HAP-1 (cell line): Measurements from ENCODE around the gene NEK1.

ENCODE experiments used
- DNase-seq, 2 experiments: peaks; one replicate each; pipeline ENCODE4 v3.0.0-alpha.2; 2016 to 2020; ENCODE audit warnings: low spot score in 2 of 2
- H3K27me3 ChIP-seq: fragments of 250-450 bp; sonication (Bioruptor Pico); 2 replicates; pipeline ENCODE4 v1.5.1; 2020; ENCODE audit warnings: low read depth, mild to moderate bottlenecking, moderate library complexity
- H3K36me3 ChIP-seq: fragments of 250-450 bp; sonication (Bioruptor Pico); replicated peaks from 2 replicates; pipeline ENCODE4 v1.5.1; 2020; ENCODE audit warnings: mild to moderate bottlenecking
- H3K4me1 ChIP-seq: fragments of 250-450 bp; sonication (Bioruptor Pico); 2 replicates; pipeline ENCODE4 v1.5.1; 2020; ENCODE audit warnings: mild to moderate bottlenecking
- H3K4me3 ChIP-seq: fragments of 250-450 bp; sonication (Bioruptor Pico); 2 replicates; pipeline ENCODE4 v1.5.1; 2020; ENCODE audit warnings: mild to moderate bottlenecking, moderate library complexity
- H3K9me3 ChIP-seq: fragments of 250-450 bp; sonication (Bioruptor Pico); 2 replicates; pipeline ENCODE4 v1.5.1; 2020; ENCODE audit warnings: mild to moderate bottlenecking, moderate library complexity
- in situ Hi-C: fragments of 300-500 bp; cut with MboI; formaldehyde crosslinking; loops from 3 replicates; pipeline ENCODE4 v1.14.3; 2020; ENCODE audit warnings: low sequenced_read_pairs, inconsistent platforms, mixed read lengths

Gene NEK1

DNA sequence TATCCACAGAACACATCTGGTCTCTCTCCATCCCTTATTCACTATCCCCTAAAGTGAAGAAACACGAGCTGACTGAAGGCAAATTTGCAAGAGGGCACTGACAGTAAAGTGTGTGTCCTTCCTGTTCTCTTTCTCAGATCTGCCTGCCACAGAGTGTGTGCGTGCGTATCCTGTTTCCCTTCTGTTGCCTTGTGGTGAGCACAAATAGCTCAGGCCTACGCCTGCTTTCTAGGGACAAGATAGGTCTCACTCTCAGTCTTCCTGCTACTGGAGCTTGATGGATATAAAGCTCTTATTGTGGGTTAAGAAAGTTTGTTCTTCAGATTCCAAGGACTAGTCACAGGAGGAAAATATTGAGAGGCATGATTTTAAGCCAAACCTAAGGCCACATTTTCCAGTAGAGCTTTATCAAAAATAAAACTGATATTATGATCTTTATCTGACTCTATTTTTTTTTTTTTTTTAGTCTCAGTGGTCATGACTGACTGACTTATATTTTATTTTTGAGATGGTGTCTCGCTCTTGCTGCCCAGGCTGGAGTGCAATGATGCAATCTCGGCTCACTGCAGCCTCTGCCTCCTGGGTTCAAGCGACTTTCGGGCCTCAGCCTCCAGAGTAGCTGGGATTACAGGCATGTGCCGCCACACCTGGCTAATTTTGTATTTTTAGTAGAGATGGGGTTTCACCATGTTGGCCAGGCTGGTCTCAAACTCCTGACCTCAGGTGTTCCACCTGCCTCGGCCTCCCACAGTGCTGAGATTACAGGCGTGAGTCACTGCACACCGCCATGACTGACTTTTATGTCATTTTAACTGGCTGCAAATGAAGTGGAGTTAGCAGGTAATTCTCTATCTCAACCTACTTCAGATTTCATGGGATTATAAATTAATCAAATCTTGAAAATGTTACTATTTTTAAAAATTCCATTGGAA, 201.3 kb downstream of the NEK1 start:
- no peaks in the 10 kb centered on the region for H3K27me3 ChIP-seq
- no peaks in the 10 kb centered on the region; the same call in 1 of the 2 replicates for H3K36me3 ChIP-seq
- no peak for DNase-seq
- no peaks in the 10 kb centered on the region for H3K4me1 ChIP-seq
- H3K9me3 ChIP-seq = no peaks in the 10 kb centered on the region
- in situ Hi-C loops = no loop called here
- no peak overlapping the region for H3K4me3 ChIP-seq

DNA sequence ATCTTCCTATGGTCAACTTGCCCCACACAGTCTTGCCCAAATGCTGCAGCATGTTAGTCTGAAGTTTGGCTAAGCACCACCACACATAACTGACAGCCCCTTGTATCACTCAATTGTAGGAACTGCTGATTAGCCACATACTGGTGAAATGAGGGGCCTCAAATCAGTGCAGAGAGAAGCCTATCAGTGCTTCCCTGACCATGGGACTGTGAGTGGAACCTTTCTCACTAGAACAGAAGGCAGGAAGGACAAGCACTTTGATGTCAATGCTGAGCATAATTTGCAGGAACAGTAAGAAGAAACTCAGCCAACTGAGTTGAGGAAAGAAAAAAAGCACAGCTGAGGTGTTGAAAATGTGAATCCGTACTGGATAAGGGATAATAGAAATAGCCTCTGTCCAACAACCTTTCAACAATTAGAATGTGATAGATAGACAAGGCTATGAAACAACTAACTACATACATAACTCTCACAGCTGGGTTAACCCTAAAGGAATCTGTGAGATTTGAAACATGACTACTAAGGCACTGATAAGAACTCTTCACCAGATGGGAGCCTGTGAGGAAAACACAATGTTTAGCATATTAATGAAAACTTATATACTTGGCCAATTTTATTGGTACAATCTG, 205.1 kb downstream of the NEK1 start:
- Histone ChIP-seq H3K4me3 (no peak overlapping the region), H3K4me1 (peaks cover 3% of the 10 kb centered on the region), H3K9me3 (no peaks in the 10 kb centered on the region), H3K36me3 (no peaks in the 10 kb centered on the region; the same call in 1 of the 2 replicates), H3K27me3 (no peaks in the 10 kb centered on the region)
- no peak for DNase-seq
- in situ Hi-C loops = no loop called here

DNA sequence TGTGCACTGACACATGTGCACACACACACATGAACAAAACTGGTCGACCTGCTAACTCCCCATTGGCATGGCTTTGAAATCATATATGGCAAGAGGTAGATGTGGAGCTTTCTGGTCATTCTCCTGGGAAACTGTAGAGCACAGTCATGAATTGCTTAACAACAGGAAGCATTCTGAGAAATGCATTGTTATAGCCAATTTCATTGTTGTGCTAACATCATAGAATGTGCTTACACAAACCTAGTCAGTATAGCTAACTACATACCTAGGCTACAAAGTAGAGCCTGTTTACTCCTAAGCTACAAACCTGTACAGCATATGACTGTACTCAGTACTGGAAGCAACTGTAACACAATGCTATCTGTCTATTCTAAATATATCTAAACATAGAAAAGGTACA, 207.4 kb downstream of the NEK1 start:
- in situ Hi-C loops = no loop called here
- DNase-seq = peak in 1 of 2 experiments; percentile 47

DNA sequence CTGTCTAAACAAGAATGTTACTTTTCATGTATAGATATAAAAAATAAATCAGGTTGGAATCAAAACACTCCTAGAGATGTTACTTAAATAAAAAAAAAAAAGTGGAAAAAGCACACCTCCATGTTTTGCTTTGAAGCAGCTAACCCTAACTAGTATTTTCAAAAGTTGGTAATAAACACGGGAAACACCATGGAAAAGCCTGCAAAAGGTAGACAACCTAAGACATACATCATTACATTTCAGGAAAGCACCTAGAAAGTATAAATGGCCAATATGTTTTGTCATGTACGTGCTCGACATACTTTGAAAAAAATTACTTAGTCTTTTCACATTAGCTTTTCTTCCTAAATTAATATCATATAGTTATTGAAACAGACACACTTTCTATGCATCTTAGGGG, 211.6 kb downstream of the NEK1 start:
- peaks cover 12% of the 10 kb centered on the region for H3K4me1 ChIP-seq
- DNase-seq = no peak
- H3K36me3 ChIP-seq = no peaks in the 10 kb centered on the region
- in situ Hi-C loops = no loop called here
- no peaks in the 10 kb centered on the region for H3K9me3 ChIP-seq
- H3K27me3 ChIP-seq = no peaks in the 10 kb centered on the region
- no peak overlapping the region for H3K4me3 ChIP-seq

More for the DNA sequence above, 207.4 kb downstream of the NEK1 start:
- H3K4me3 ChIP-seq = no peak overlapping the region
- H3K4me1 ChIP-seq = peaks cover 3% of the 10 kb centered on the region
- no peaks in the 10 kb centered on the region; the same call in 1 of the 2 replicates for H3K36me3 ChIP-seq
- H3K9me3 ChIP-seq = no peaks in the 10 kb centered on the region
- no peaks in the 10 kb centered on the region for H3K27me3 ChIP-seq

DNA sequence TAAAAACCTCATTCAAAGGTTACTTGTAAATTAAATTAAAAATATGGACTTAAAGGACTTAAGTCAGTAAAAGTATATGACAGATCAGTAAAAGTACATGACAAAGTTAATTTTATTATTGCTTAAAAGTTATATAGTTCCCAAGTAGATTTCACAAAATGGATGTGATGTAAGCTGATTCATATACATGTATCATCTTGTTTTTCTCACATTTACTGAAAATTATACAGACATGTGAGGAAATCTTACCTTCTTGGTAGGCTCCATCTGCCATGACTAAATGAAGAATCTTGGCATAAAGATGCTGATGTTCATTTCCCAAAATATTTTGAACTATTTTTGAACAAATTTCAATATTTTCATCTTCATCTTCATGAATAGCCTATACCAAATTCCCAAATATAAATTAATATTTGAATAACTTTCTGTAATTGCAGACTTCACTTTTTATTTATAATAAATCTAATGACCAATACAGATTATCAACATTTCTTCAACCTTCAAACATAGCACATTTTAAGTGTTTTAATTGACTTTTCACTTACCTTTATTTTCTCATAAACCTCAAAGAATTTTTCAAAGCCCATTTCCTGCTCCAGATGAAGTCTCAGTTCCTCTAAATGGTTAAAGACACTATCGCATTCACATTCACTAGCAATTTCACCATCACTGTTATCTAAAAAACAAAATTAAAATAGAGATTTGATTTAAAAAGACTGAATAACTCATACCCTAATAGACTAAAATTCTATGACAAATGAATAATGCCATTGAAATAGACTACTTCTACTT, 212.2 kb downstream of the NEK1 start:
- Histone ChIP-seq H3K9me3 (no peaks in the 10 kb centered on the region), H3K27me3 (no peaks in the 10 kb centered on the region), H3K36me3 (no peaks in the 10 kb centered on the region), H3K4me1 (peaks cover 11% of the 10 kb centered on the region), H3K4me3 (no peak overlapping the region)
- in situ Hi-C loops = no loop called here
- DNase-seq = no peak

DNA sequence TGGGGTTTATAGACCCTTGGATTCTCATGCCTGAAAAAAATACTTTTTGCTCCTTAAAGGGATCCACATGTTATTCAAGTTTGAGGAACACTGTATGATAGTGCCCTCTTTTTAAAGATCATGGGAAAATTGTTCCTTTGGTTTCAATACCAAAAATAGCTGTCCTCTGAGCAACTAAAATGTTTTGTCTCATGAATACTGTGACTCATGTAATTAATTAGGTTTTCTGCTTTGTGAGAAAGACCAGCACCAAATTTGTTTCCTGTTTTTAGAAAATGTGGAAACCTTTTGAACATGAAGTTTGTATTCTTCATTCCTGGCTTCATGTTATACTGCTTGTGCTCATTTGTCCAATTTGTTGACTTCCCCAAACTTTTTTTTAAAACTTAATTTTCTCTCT, 214.1 kb downstream of the NEK1 start:
- H3K9me3 ChIP-seq = no peaks in the 10 kb centered on the region
- H3K36me3 ChIP-seq = no peaks in the 10 kb centered on the region
- H3K4me1 ChIP-seq = peaks cover 9% of the 10 kb centered on the region
- no peaks in the 10 kb centered on the region for H3K27me3 ChIP-seq
- in situ Hi-C loops = no loop called here
- no peak for DNase-seq
- H3K4me3 ChIP-seq = no peak overlapping the region

DNA sequence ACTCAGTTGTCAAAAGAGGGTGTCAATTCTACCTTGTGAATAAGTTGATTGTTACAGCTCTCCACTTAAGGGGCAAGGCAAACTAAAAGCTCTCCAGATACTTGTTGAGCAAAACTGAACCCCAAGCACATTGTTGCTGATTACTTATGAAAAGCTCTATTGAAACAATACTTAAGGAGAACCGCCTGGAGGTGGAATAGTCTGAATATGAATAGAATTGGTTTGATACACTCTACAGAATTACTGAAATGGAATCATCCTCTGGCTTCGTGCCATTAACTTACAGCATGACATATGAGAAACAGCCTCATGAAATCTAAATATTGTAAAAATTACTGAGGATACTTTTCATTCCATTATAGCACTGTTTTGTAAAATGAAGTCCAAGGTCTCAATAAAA, 214.6 kb downstream of the NEK1 start:
- H3K9me3 ChIP-seq = no peaks in the 10 kb centered on the region
- H3K4me3 ChIP-seq = no peak overlapping the region
- H3K36me3 ChIP-seq = no peaks in the 10 kb centered on the region
- H3K27me3 ChIP-seq = no peaks in the 10 kb centered on the region
- in situ Hi-C loops = no loop called here
- peaks cover 9% of the 10 kb centered on the region for H3K4me1 ChIP-seq
- DNase-seq = peak; percentile 55 to 92

DNA sequence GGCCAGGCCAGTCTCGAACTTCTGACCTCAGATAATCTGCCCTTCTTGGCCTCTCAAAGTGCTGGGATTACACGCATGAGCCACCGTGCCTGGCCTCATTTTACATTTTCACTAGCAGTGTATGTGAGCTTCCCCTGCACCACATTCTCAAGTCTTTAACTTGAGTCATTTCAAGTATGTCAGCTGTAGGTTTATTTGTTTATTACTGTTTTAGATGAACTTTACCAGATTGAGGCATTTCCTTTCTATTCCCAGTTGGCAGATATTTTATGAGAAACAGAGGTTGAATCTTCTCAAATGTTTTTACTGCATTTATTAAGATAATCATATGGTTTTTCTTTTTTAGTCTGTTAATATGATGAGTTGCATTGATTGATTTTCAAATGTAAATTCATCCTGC, 227.0 kb downstream of the NEK1 start:
- no peak for DNase-seq
- no peaks in the 10 kb centered on the region for H3K4me1 ChIP-seq
- H3K9me3 ChIP-seq = no peaks in the 10 kb centered on the region
- H3K27me3 ChIP-seq = no peaks in the 10 kb centered on the region
- no peak overlapping the region for H3K4me3 ChIP-seq
- H3K36me3 ChIP-seq = no peaks in the 10 kb centered on the region
- in situ Hi-C loops = no loop called here

DNA sequence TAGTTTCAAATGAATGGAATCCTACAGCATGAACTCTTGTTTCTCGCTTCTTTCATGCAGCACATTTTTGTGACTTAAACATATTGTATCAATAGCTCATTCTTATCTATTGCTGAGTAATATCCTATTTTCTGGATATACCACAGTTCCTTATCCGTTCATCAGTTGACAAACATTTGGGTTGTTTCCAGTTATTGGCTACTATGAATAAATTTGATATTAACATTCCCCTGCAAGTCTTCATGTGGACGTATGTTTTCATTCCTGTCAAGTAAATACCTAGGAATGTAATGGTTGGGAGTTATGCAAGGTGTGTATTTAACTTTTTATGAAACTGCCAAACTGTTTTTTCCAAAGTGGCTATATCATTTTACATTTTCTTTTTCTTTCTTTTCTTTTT, 227.6 kb downstream of the NEK1 start:
- Histone ChIP-seq H3K4me1 (no peaks in the 10 kb centered on the region), H3K36me3 (no peaks in the 10 kb centered on the region), H3K4me3 (no peak overlapping the region), H3K9me3 (no peaks in the 10 kb centered on the region), H3K27me3 (no peaks in the 10 kb centered on the region)
- DNase-seq = no peak
- in situ Hi-C loops = no loop called here

DNA sequence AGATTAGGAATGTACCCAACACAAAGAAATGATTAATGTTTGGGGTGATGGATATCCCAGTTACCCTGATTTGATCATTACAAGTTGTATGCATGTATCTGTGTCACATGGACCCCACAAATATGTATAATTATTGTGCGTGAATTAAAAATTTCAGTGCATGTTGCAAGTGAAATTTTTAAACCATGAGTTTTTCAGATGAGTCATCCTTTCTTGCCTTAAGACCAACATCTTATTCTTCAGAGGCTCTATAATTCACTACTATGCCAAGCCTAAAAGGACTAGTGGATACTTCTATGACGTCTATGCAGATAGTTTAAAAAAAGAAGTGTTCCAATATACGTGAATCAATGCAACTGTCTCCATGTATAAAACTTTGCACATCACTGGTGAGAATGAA, 228.7 kb downstream of the NEK1 start:
- DNase-seq = no peak
- no peaks in the 10 kb centered on the region for H3K27me3 ChIP-seq
- H3K4me3 ChIP-seq = no peak overlapping the region
- H3K9me3 ChIP-seq = no peaks in the 10 kb centered on the region
- in situ Hi-C loops = no loop called here
- no peaks in the 10 kb centered on the region for H3K4me1 ChIP-seq
- H3K36me3 ChIP-seq = no peaks in the 10 kb centered on the region

DNA sequence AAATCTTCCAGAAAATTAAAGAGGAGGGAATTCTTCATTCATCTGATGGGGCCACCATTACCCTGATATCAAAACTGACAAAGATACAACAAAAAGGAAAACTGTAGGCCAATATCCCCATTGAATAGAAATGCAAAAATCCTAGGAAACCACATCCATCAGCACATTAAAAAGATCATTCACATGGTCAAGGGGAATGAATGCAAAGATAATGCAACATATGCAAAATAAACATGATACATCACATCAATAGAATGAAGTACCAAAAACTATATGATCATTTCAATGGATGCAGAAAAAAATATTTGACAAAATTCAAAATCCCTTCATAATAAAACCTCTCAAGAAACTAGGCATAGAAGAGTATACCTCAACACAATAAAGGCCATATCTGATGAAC, 232.7 kb downstream of the NEK1 start:
- H3K4me3 ChIP-seq = no peak overlapping the region
- in situ Hi-C loops = no loop called here
- no peak for DNase-seq
- no peaks in the 10 kb centered on the region for H3K27me3 ChIP-seq
- peaks cover 7% of the 10 kb centered on the region; the same call in 1 of the 2 replicates for H3K9me3 ChIP-seq
- H3K4me1 ChIP-seq = no peaks in the 10 kb centered on the region
- no peaks in the 10 kb centered on the region for H3K36me3 ChIP-seq

DNA sequence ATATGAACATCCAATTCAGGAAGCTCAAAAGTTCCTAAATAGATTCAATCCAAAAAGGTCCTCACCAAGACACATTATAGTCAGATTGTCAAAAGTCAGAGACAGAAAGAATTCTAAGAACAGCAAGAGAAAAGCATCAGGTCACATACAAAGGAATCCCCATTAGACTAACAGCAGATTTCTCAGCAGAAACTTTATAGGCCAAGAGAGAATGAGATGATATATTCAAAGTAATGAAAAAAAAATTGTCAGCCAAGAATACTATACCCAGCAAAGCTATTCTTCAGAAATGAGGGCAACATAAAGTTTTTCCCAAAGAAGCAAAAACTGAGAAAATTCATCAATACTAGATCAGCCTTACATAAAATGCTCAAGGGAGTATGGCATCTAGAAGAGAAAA, 235.0 kb downstream of the NEK1 start:
- in situ Hi-C loops = no loop called here
- no peaks in the 10 kb centered on the region for H3K36me3 ChIP-seq
- peaks cover 7% of the 10 kb centered on the region; the same call in 1 of the 2 replicates for H3K9me3 ChIP-seq
- H3K4me3 ChIP-seq = no peak overlapping the region
- no peaks in the 10 kb centered on the region for H3K4me1 ChIP-seq
- DNase-seq = no peak
- H3K27me3 ChIP-seq = no peaks in the 10 kb centered on the region

DNA sequence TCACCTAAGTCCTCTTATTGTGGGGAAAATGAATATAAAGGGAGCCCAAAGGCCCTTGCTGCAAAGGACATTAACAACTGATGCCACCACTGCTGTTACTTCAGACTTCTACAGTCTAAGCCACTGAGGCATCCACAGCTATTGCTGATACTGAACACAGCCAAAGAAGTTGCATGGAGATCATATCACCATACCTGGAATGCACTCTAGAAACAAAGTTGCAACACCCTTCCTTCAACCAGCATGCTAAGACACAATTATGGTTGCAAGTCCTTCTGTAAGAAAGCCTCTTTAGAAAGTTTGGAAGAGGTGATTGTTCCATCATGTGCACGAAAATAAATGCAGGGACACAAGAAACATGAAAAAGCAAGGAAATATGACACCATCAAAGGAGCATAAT, 236.0 kb downstream of the NEK1 start:
- in situ Hi-C loops = no loop called here
- H3K4me1 ChIP-seq = no peaks in the 10 kb centered on the region
- H3K27me3 ChIP-seq = no peaks in the 10 kb centered on the region
- DNase-seq = no peak
- H3K9me3 ChIP-seq = peaks cover 7% of the 10 kb centered on the region; the same call in 1 of the 2 replicates
- H3K36me3 ChIP-seq = no peaks in the 10 kb centered on the region
- no peak overlapping the region for H3K4me3 ChIP-seq

DNA sequence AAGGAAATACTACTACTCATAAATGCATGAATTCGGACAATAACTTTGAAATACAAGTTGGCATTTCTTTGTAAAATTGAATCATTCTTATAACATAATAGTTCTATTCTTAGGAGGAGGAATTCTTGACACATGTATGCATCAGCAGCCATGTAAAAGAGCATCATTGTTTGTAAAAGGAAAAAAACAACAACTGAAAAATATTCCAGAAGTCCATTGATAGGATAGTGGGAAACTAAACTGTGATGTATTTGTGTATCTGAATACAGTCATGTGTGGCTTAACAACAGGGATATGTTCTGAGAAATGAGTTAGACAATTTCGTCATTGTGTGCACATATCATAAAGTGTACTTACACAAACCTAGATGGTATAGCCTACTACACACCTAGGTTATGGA, 239.6 kb downstream of the NEK1 start:
- Histone ChIP-seq H3K4me3 (no peak overlapping the region), H3K9me3 (peaks cover 7% of the 10 kb centered on the region; the same call in 1 of the 2 replicates), H3K27me3 (no peaks in the 10 kb centered on the region), H3K4me1 (no peaks in the 10 kb centered on the region), H3K36me3 (no peaks in the 10 kb centered on the region)
- no peak for DNase-seq
- in situ Hi-C loops = no loop called here
